G401 (cell line): ENCODE data around the gene GJB6. TPM values are rescaled to one million over a fixed set of nuclear protein-coding genes. Genes with fewer than 3 reads are reported as not detected.

Experiments used
- DNase-seq: peaks from one replicate; pipeline ENCODE4 v3.0.0-alpha.2; 2015; ENCODE audit warnings: low spot score
- in situ Hi-C: cut with HindIII; loops from 2 replicates; pipeline ENCODE4 v1.10.0; 2016; ENCODE audit warnings: low sequenced_read_pairs, mixed read lengths
- total RNA-seq: library from RNA; depleted of rRNA; stranded (reverse); fragments of >200 nt; shearing (Covaris generic); gene quantifications from 2 replicates; pipeline ENCODE4 v1.2.3, GENCODE V29; 2014

GJB6 gene
- total RNA-seq, 1 experiment from 2014 or later, result not detected

GRCh38 chr13:20230913-20231838 lies 943 bp downstream of the GJB6 start:
- in situ Hi-C loops, result no loop called here
- DNase-seq, result peak; percentile 14

GRCh38 chr13:20227730-20228129 lies 4.4 kb downstream of the GJB6 start:
- in situ Hi-C loops, result no loop called here

GRCh38 chr13:20227288-20227687 lies 4.8 kb downstream of the GJB6 start:
- DNase-seq, result no peak
- in situ Hi-C loops, result no loop called here

More at GRCh38 chr13:20227730-20228129, 4.4 kb downstream of the GJB6 start:
- DNase-seq, result no peak

- DNase-seq, result no peak
- in situ Hi-C loops, result no loop called here
Observed at GRCh38 chr13:20222553-20222952, 9.6 kb downstream of the GJB6 start.

- no peak for DNase-seq
- in situ Hi-C loops, result no loop called here
Observed at GRCh38 chr13:20221772-20222171, 10.3 kb downstream of the GJB6 start.

GRCh38 chr13:20219577-20219976 lies 12.5 kb downstream of the GJB6 start:
- in situ Hi-C loops, result no loop called here
- DNase-seq, result no peak

GRCh38 chr13:20217168-20217567 lies 15.0 kb downstream of the GJB6 start:
- no peak for DNase-seq
- in situ Hi-C loops, result no loop called here

GRCh38 chr13:20209948-20210347 lies 22.2 kb downstream of the GJB6 start:
- in situ Hi-C loops, result no loop called here
- peak; percentile 35 for DNase-seq

GRCh38 chr13:20206698-20207235 lies 25.4 kb downstream of the GJB6 start:
- in situ Hi-C loops, result no loop called here
- no peak for DNase-seq

- DNase-seq, result no peak
- in situ Hi-C loops, result no loop called here
Observed at GRCh38 chr13:20206065-20206697, 25.9 kb downstream of the GJB6 start.

GRCh38 chr13:20198781-20199180 lies 33.3 kb downstream of the GJB6 start:
- DNase-seq, result no peak
- in situ Hi-C loops, result no loop called here

GRCh38 chr13:20197361-20197834 lies 34.7 kb downstream of the GJB6 start:
- peak; percentile 36 for DNase-seq

GRCh38 chr13:20195801-20196200 lies 36.3 kb downstream of the GJB6 start:
- in situ Hi-C loops, result no loop called here
- no peak for DNase-seq

More at GRCh38 chr13:20197361-20197834, 34.7 kb downstream of the GJB6 start:
- in situ Hi-C loops, result no loop called here

- no peak for DNase-seq
- in situ Hi-C loops, result no loop called here
Observed at GRCh38 chr13:20193907-20194631, 38.0 kb downstream of the GJB6 start.

- in situ Hi-C loops, result no loop called here
- no peak for DNase-seq
Observed at GRCh38 chr13:20193162-20193906, 38.8 kb downstream of the GJB6 start.

- DNase-seq, result no peak
- in situ Hi-C loops, result no loop called here
Observed at GRCh38 chr13:20192836-20193161, 39.3 kb downstream of the GJB6 start, which contains the start of gene GJB2. TSS of gene GJB2 (minus strand) at chr13:20192938. CDS start at chr13:20189581, 3,357 bp downstream.

- in situ Hi-C loops, result no loop called here
Observed at GRCh38 chr13:20192158-20192835, 39.8 kb downstream of the GJB6 start.

More at GRCh38 chr13:20192158-20192835, 39.8 kb downstream of the GJB6 start:
- DNase-seq, result no peak
